Breast epithelium (tissue), 4 donors: ENCODE data around the gene PGBD5. TPM values are rescaled to one million over a fixed set of nuclear protein-coding genes. Genes with fewer than 3 reads are reported as not detected.

Source experiments
- DNase-seq, 2 donors: peaks; one replicate each; pipeline ENCODE4 v3.0.0-alpha.2; 2019; ENCODE audit warnings: low spot score in 2 of 2
- H3K27ac ChIP-seq, 2 donors: fragments of 200-600 bp; sonication (generic) in 1 of 2; one replicate each; pipeline ENCODE4 v1.5.1; 2016 to 2019; ENCODE audit warnings: mild to moderate bottlenecking in 1 of 2
- H3K27me3 ChIP-seq, 2 donors: fragments of 200-600 bp; sonication (generic) in 1 of 2; one replicate each; pipeline versions ENCODE4 v1.5.1 to v1.6.0; 2017 to 2019; ENCODE audit warnings: control low read depth in 1 of 2, mild to moderate bottlenecking in 1 of 2
- H3K36me3 ChIP-seq: fragments of 200-600 bp; one replicate; pipeline ENCODE4 v1.5.1; 2019
- H3K4me1 ChIP-seq, 2 donors: fragments of 200-600 bp; sonication (generic); one replicate each; pipeline ENCODE4 v1.5.1; 2016 to 2019; ENCODE audit warnings: control low read depth in 1 of 2
- H3K4me3 ChIP-seq, 3 donors: fragments of 200-600 bp; sonication (generic); 1 replicate in 2 of 3; 2 replicates in 1 of 3; pipeline ENCODE4 v1.5.1; 2016 to 2019; ENCODE audit warnings: mild to moderate bottlenecking in 3 of 3, moderate library complexity in 2 of 3
- H3K9me3 ChIP-seq, 2 donors: fragments of 200-600 bp; sonication (generic) in 1 of 2; one replicate each; pipeline ENCODE4 v1.5.1; 2016 to 2019; ENCODE audit warnings: control low read depth in 1 of 2
- POLR2A ChIP-seq: fragments of 450-650 bp; IDR thresholded peaks from one replicate; pipeline ENCODE4 v1.6.1; 2016; ENCODE audit warnings: antibody characterized with exemption, mild to moderate bottlenecking, moderate library complexity
- POLR2AphosphoS5 ChIP-seq, 3 donors: sonication (generic); formaldehyde crosslinking; IDR thresholded peaks; one replicate each; pipeline ENCODE4 v1.6.1; 2017; ENCODE audit warnings: antibody characterized with exemption in 3 of 3
- intact Hi-C: fragments of 100-400 bp; cut with DNase I; formaldehyde crosslinking; loops from one replicate; pipeline ENCODE4 v1.15.1; 2023; ENCODE audit warnings: low total_unique reads
- total RNA-seq, 3 donors: library from RNA; depleted of rRNA; stranded (reverse); fragments of >200 nt; gene quantifications; one replicate each; pipeline ENCODE4 v1.1.0, GENCODE V29; 2016
- TF ChIP-seq, protein P1 (sequence below), 3 donors: fragments of 450-650 bp; IDR thresholded peaks; one replicate each; pipeline ENCODE4 v1.5.1; 2016 to 2017; ENCODE audit warnings: antibody characterized with exemption in 3 of 3, mild to moderate bottlenecking in 3 of 3, moderate library complexity in 3 of 3

PGBD5 gene
- total RNA-seq, 3 donors from 2014 or later = 0.48 to 0.98 (median 0.59) TPM

DNA sequence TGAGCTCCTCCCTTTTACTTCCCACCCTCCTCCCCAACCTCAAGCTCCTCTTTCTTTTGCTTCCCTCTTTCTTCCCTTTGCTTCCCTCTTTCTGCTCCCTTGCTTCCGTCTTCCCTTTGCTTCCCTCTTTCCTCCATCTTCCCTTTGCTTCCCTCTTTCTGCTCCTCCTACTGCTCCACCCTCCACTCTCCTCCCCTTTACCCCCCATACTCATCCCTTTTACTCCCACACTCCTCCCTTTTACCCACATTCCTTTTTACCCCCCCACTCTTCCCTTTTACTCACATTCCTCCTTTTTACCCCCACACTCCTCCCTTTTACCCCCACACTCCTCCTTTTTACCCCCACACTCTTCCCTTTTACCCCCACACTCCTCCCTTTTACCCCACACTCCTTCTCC is 30.2 kb downstream of the PGBD5 start:
- H3K9me3 ChIP-seq = no peaks in the 10 kb centered on the region
- no peak overlapping the region for H3K4me3 ChIP-seq
- no peaks in the 10 kb centered on the region for H3K4me1 ChIP-seq
- no peak for DNase-seq
- TF ChIP-seq POLR2A = no peak
- TF ChIP-seq POLR2AphosphoS5 (IDR thresholded peaks at IDR 0.05) = no peak
- TF ChIP-seq, protein P1, sequence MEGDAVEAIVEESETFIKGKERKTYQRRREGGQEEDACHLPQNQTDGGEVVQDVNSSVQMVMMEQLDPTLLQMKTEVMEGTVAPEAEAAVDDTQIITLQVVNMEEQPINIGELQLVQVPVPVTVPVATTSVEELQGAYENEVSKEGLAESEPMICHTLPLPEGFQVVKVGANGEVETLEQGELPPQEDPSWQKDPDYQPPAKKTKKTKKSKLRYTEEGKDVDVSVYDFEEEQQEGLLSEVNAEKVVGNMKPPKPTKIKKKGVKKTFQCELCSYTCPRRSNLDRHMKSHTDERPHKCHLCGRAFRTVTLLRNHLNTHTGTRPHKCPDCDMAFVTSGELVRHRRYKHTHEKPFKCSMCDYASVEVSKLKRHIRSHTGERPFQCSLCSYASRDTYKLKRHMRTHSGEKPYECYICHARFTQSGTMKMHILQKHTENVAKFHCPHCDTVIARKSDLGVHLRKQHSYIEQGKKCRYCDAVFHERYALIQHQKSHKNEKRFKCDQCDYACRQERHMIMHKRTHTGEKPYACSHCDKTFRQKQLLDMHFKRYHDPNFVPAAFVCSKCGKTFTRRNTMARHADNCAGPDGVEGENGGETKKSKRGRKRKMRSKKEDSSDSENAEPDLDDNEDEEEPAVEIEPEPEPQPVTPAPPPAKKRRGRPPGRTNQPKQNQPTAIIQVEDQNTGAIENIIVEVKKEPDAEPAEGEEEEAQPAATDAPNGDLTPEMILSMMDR (IDR thresholded peaks at IDR 0.05) = no peak
- H3K36me3 ChIP-seq = no peaks in the 10 kb centered on the region
- peaks cover 0 to 14% of the 10 kb centered on the region in 2 donors for H3K27me3 ChIP-seq
- intact Hi-C loops = no loop called here
- H3K27ac ChIP-seq = no peak overlapping the region

DNA sequence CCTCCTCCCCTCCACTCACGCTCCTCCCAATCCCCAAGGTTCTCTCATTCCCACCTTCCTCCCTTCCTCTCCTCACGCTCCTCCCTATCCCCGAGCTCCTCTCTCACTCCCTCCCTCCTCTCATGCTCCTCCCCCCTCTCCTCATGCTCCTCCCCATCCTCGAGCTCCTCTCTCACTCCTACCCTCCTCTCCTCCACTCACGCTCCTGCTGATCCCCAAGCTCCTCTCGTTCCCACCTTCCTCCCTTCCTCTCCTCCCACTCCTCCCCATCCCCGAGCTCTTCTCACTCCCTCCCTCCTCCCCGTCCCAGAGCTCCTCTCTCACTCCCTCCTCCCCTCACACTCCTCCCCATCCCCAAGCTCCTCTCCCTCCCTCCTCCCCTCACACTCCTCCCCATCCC is 31.4 kb downstream of the PGBD5 start:
- no peaks in the 10 kb centered on the region for H3K36me3 ChIP-seq
- peaks cover 0 to 14% of the 10 kb centered on the region in 2 donors for H3K27me3 ChIP-seq
- H3K9me3 ChIP-seq = no peaks in the 10 kb centered on the region
- H3K4me1 ChIP-seq = no peaks in the 10 kb centered on the region
- no peak for DNase-seq
- H3K4me3 ChIP-seq = no peak overlapping the region
- no peak overlapping the region for H3K27ac ChIP-seq
- intact Hi-C loops = no loop called here
- TF ChIP-seq POLR2AphosphoS5 (IDR thresholded peaks at IDR 0.05) = no peak
- TF ChIP-seq POLR2A = no peak
- TF ChIP-seq, protein P1 (IDR thresholded peaks at IDR 0.05) = no peak

DNA sequence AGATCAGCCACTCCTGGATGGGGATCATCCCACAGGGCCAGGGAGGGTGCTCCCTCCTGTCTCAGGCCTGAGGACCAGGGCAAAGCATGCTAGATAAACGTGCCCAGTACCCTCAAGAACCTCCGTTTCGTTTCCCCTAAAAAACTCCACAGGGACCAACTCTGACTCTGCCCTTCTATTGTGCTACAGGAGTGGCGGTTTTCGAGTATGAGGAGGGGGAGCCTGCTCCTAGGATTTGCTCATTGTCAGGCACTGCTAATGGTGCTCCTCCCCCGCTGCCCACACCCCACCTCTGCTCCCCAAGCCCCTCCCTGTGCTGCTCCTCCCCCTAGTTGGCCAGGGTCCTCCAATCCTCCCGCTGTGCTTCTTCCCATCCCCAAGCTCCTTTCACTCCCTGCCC is 32.0 kb downstream of the PGBD5 start:
- no peak for DNase-seq
- TF ChIP-seq, protein P1 (IDR thresholded peaks at IDR 0.05) = no peak
- no peak for TF ChIP-seq POLR2AphosphoS5 (IDR thresholded peaks at IDR 0.05)
- TF ChIP-seq POLR2A = no peak
- Histone ChIP-seq H3K9me3 (no peaks in the 10 kb centered on the region), H3K4me3 (no peak overlapping the region), H3K27me3 (peaks cover 0 to 14% of the 10 kb centered on the region in 2 donors), H3K36me3 (no peaks in the 10 kb centered on the region), H3K27ac (no peak overlapping the region), H3K4me1 (no peaks in the 10 kb centered on the region)
- intact Hi-C loops = no loop called here

DNA sequence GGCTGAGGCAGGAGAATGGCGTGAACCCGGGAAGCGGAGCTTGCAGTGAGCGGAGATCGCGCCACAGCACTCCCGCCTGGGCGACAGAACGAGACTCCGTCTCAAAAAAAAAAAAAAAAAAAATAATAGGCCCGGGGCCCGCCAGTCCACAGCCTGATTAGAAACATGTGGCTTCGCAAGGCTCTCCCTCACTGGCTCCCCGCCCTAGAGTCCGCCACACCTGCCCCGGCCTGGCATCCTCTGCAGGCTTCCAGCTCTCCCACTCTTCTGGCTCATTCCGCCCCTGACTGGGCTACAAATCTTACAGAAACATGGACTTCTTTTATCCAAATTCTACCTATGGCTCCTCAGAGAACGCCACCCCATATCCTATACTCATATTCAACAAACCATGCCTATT is 32.4 kb downstream of the PGBD5 start:
- Histone ChIP-seq H3K36me3 (no peaks in the 10 kb centered on the region), H3K9me3 (no peaks in the 10 kb centered on the region), H3K4me1 (no peaks in the 10 kb centered on the region), H3K27ac (no peak overlapping the region), H3K4me3 (no peak overlapping the region), H3K27me3 (peaks cover 0 to 14% of the 10 kb centered on the region in 2 donors)
- intact Hi-C loops = no loop called here
- DNase-seq = no peak
- TF ChIP-seq POLR2AphosphoS5 (IDR thresholded peaks at IDR 0.05) (no peak), POLR2A (no peak)
- TF ChIP-seq, protein P1 (IDR thresholded peaks at IDR 0.05) = no peak

DNA sequence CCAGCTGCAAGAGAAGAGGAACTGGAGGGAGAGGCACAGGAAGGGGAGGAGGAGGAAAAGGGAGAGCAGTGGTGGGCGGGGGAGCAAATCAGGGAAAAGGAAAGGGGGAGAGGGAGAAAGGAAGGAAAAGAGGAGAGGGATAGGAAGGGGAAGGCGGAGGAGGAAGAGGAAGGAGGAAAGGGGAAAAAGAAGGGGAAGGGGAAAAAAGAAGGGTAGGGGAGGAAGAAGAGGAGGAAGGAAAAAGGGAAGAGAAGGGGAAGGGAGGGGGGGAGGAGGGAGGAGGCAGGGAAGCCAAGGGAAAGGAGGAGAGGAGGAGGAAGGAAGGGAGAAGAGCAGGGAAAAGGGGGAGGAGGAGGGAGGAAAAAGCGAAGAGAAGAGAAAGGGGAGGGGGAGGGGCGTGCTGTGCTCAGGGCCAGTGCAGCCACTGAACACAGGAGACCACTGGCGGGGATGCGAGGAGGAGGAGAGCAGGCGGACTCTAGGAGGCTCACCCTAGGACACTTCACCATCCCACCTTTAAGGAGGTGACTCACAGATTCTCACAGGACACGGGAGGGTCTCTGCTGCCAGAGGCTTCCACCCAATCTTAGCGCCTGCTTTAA is 33.1 kb downstream of the PGBD5 start:
- no peaks in the 10 kb centered on the region for H3K36me3 ChIP-seq
- H3K27me3 ChIP-seq = peaks cover 0 to 14% of the 10 kb centered on the region in 2 donors
- no peak overlapping the region for H3K4me3 ChIP-seq
- H3K27ac ChIP-seq = no peak overlapping the region
- intact Hi-C loops = no loop called here
- DNase-seq = no peak
- H3K9me3 ChIP-seq = no peaks in the 10 kb centered on the region
- TF ChIP-seq POLR2AphosphoS5 (IDR thresholded peaks at IDR 0.05) (no peak), POLR2A (no peak)
- TF ChIP-seq, protein P1 (IDR thresholded peaks at IDR 0.05) = no peak
- H3K4me1 ChIP-seq = no peaks in the 10 kb centered on the region
